Measurements from ENCODE around the gene LYRM4. TPM values are rescaled to one million over a fixed set of nuclear protein-coding genes. Genes with fewer than 3 reads are reported as not detected.

Gene LYRM4
- total RNA-seq, 4 donors from 2014 or later: 16.9 to 20.9 (median 18.4) TPM

GRCh38 chr6:5156627-5157026 is 104.1 kb downstream of the LYRM4 start:
- 74% methylated on average over 5 of the region's 5 CpGs for WGBS
- intact Hi-C loops (cut with DNase I): no loop called here
- H3K9me3 ChIP-seq: no peaks in the 10 kb centered on the region

DNA sequence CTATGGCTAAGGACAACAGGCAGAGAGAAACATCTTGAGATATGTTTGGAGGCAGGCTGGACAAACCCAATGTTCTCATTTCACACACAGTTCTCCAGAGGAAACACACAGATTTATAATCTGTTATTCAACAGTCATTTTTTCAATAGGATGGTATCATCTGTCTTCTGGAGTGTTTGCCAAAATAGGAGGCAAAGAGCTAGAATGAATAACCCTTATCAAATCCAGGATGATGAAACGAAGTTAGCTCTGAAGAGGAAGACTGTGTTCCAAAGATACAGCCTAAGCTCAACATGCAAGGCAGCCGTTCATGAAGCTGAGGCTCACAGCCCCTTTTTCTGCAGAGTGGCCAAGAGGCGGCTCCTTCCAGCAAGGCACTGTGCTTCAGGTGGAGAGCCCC is 104.8 kb downstream of the LYRM4 start:
- Histone ChIP-seq H3K9me3 (no peaks in the 10 kb centered on the region), H3K36me3 (no peaks in the 10 kb centered on the region), H3K27me3 (no peaks in the 10 kb centered on the region), H3K4me1 (no peaks in the 10 kb centered on the region), H3K4me3 (no peak overlapping the region), H3K27ac (replicated peaks in 1 of 4) (no peak overlapping the region)
- intact Hi-C loops (cut with DNase I): no loop called here
- 97% methylated on average over 2 of the region's 3 CpGs for WGBS
- DNase-seq (ENCODE audit: extremely low spot score): no peak
- no peak for TF ChIP-seq EP300 (IDR thresholded peaks at IDR 0.05)
- TF ChIP-seq POLR2AphosphoS5 (IDR thresholded peaks at IDR 0.05): no peak
- no peak for TF ChIP-seq POLR2A (IDR thresholded peaks at IDR 0.05; ENCODE audit: low read depth)
- TF ChIP-seq CTCF (IDR thresholded peaks at IDR 0.05): no peak

More at GRCh38 chr6:5156627-5157026, 104.1 kb downstream of the LYRM4 start:
- Histone ChIP-seq H3K36me3 (no peaks in the 10 kb centered on the region), H3K27ac (replicated peaks in 1 of 4) (no peak overlapping the region), H3K4me3 (no peak overlapping the region), H3K27me3 (no peaks in the 10 kb centered on the region), H3K4me1 (no peaks in the 10 kb centered on the region)
- no peak for DNase-seq (ENCODE audit: extremely low spot score)
- TF ChIP-seq POLR2A (IDR thresholded peaks at IDR 0.05; ENCODE audit: low read depth): no peak
- no peak for TF ChIP-seq CTCF (IDR thresholded peaks at IDR 0.05)
- no peak for TF ChIP-seq EP300 (IDR thresholded peaks at IDR 0.05)
- TF ChIP-seq POLR2AphosphoS5 (IDR thresholded peaks at IDR 0.05): no peak

DNA sequence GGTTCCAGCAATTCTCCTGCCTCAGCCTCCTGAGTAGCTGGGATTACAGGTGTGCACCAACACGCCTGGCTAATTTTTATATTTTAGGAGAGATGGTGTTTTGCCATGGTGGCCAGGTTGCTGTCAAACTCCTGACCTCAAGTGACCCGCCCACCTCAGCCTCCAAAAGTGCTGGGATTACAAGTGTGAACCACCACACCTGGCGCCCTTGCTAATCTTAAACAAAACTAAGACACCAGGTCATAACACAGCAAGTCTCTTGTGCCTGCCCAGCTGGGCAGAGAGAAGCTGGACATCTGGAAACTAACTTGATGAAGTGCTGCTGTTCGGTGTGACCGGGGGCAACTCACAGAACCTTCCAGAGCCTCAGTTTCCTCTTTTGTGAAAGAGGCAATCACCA is 107.6 kb downstream of the LYRM4 start:
- Histone ChIP-seq H3K4me1 (no peaks in the 10 kb centered on the region), H3K4me3 (no peak overlapping the region), H3K36me3 (no peaks in the 10 kb centered on the region), H3K27me3 (no peaks in the 10 kb centered on the region), H3K27ac (replicated peaks in 1 of 4) (no peak overlapping the region), H3K9me3 (no peaks in the 10 kb centered on the region)
- no peak for TF ChIP-seq POLR2A (IDR thresholded peaks at IDR 0.05; ENCODE audit: low read depth)
- TF ChIP-seq CTCF (IDR thresholded peaks at IDR 0.05): no peak
- DNase-seq (ENCODE audit: extremely low spot score): no peak
- 93% methylated on average over 5 of the region's 5 CpGs for WGBS
- intact Hi-C loops (cut with DNase I): no loop called here

- intact Hi-C loops (cut with DNase I): no loop called here
- Histone ChIP-seq H3K27me3 (no peaks in the 10 kb centered on the region), H3K9me3 (no peaks in the 10 kb centered on the region), H3K27ac (replicated peaks in 1 of 4) (no peak overlapping the region), H3K36me3 (no peaks in the 10 kb centered on the region), H3K4me3 (no peak overlapping the region), H3K4me1 (no peaks in the 10 kb centered on the region)
- DNase-seq (ENCODE audit: extremely low spot score): no peak
- WGBS: 83% methylated on average over 9 of the region's 9 CpGs
- TF ChIP-seq POLR2A (IDR thresholded peaks at IDR 0.05; ENCODE audit: low read depth) (no peak), POLR2AphosphoS5 (IDR thresholded peaks at IDR 0.05) (no peak), CTCF (IDR thresholded peaks at IDR 0.05) (no peak), EP300 (IDR thresholded peaks at IDR 0.05) (no peak)
Measured at GRCh38 chr6:5152460-5152859, 108.3 kb downstream of the LYRM4 start.

DNA sequence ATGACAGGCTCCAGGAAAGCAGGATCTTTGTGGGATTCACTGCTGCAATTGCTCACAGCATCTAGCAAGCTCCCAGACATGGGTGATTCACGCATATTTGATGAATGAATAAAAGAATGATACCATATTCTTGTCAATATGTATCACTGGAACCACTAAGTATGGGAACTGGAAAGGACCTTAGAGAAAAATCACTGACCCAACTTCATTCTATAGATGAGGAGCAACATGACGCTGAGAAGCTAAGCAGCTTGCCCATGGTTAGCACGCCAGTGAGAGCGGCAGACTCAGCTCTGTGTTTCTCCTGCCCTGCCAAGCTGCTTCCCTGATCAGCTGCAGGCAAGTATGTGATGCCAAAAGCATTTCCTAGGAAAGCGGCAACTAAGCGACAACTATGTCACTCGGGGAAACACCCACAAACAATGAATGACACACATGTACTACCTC is 108.8 kb downstream of the LYRM4 start:
- no peaks in the 10 kb centered on the region for H3K4me1 ChIP-seq
- no peak overlapping the region for H3K4me3 ChIP-seq
- TF ChIP-seq POLR2AphosphoS5 (IDR thresholded peaks at IDR 0.05) (no peak), CTCF (IDR thresholded peaks at IDR 0.05) (no peak), POLR2A (IDR thresholded peaks at IDR 0.05; ENCODE audit: low read depth) (no peak), EP300 (IDR thresholded peaks at IDR 0.05) (no peak)
- no peak overlapping the region for H3K27ac ChIP-seq (replicated peaks in 1 of 4)
- WGBS: 77% methylated on average over 7 of the region's 7 CpGs
- H3K9me3 ChIP-seq: no peaks in the 10 kb centered on the region
- no peaks in the 10 kb centered on the region for H3K36me3 ChIP-seq
- DNase-seq (ENCODE audit: extremely low spot score): no peak
- H3K27me3 ChIP-seq: no peaks in the 10 kb centered on the region
- intact Hi-C loops (cut with DNase I): no loop called here

Data from esophagus muscularis mucosa (tissue), 4 donors.